ENCODE results near the gene SLC17A7. TPM values are rescaled to one million over a fixed set of nuclear protein-coding genes. Genes with fewer than 3 reads are reported as not detected.

The SLC17A7 gene
- total and polyA plus RNA-seq, 2 of the 13 experiments (the other 11 are each of a cell fraction or from before 2014, with no cell fraction given): 0.32 TPM; not detected in 1

DNA sequence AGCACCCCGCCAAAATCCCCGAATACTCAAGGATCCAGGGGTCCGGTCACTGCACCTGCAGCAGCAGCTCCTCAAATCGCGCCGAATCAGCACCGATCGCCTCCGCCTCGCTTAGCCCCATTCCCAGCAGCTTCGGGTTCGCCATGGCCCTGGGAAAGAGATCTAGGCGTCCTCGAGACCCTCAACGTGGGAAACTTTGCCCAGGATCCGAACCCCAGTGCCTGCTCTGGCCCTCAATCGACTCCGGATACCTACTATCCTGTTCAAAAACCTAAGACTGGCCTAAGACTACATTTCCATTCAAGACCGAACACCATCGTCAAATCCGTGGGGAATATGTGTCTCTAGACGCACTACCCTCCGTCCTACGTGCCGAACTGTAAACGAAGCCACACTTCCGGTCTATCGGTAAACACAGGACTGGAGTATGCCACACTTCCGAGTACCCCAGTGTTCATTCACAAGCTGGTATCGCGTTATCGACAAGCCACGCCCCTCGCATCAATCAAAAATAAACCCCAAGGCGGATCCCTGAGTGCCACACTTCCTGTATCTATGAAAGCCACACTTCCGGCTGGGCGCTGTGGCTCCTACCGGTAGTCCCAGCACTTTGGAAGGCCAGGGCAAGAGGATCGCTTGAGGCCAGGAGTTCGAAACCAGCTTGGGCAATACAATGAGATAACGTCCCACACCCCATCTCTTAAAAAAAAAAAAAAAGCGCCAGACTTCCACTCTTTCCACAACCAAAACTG, 10.3 kb upstream of the SLC17A7 start, which contains the start of gene PIH1D1 (continued):
- TF ChIP-seq RXRA (CRISPR knock-in tag; IDR thresholded peaks at IDR 0.05): no peak
- no peak for TF ChIP-seq ZNF383 (CRISPR knock-in tag; IDR thresholded peaks at IDR 0.05; ENCODE audit: borderline replicate concordance)
- TF ChIP-seq ZNF678 (CRISPR knock-in tag; IDR thresholded peaks at IDR 0.05): no peak
- TF ChIP-seq SNAPC2 (CRISPR knock-in tag; IDR thresholded peaks at IDR 0.05): peak; percentile 43; the same call in 1 of the 2 replicates
- no peak for TF ChIP-seq THYN1 (CRISPR knock-in tag; IDR thresholded peaks at IDR 0.05; ENCODE audit: borderline replicate concordance, low read depth)
- TF ChIP-seq NR2F1 (CRISPR knock-in tag; IDR thresholded peaks at IDR 0.05): no peak
- TF ChIP-seq ZNF468 (CRISPR knock-in tag; IDR thresholded peaks at IDR 0.05): no peak
- no peak for TF ChIP-seq FLYWCH1 (CRISPR knock-in tag; IDR thresholded peaks at IDR 0.05)
- TF ChIP-seq, protein P1, sequence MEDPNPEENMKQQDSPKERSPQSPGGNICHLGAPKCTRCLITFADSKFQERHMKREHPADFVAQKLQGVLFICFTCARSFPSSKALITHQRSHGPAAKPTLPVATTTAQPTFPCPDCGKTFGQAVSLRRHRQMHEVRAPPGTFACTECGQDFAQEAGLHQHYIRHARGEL (CRISPR knock-in tag; IDR thresholded peaks at IDR 0.05): no peak
- TF ChIP-seq, protein P2, sequence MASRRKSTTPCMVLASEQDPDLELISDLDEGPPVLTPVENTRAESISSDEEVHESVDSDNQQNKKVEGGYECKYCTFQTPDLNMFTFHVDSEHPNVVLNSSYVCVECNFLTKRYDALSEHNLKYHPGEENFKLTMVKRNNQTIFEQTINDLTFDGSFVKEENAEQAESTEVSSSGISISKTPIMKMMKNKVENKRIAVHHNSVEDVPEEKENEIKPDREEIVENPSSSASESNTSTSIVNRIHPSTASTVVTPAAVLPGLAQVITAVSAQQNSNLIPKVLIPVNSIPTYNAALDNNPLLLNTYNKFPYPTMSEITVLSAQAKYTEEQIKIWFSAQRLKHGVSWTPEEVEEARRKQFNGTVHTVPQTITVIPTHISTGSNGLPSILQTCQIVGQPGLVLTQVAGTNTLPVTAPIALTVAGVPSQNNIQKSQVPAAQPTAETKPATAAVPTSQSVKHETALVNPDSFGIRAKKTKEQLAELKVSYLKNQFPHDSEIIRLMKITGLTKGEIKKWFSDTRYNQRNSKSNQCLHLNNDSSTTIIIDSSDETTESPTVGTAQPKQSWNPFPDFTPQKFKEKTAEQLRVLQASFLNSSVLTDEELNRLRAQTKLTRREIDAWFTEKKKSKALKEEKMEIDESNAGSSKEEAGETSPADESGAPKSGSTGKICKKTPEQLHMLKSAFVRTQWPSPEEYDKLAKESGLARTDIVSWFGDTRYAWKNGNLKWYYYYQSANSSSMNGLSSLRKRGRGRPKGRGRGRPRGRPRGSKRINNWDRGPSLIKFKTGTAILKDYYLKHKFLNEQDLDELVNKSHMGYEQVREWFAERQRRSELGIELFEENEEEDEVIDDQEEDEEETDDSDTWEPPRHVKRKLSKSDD (CRISPR knock-in tag; IDR thresholded peaks at IDR 0.05; ENCODE audit: low read depth): no peak
- 0 out of 2 replicates have a peak, but pooled peaks have one; percentile 41 for TF ChIP-seq ZNF839 (CRISPR knock-in tag; IDR thresholded peaks at IDR 0.05; ENCODE audit: borderline replicate concordance)
- peak; percentile 26; the same call in 1 of the 2 replicates for TF ChIP-seq IRX3 (CRISPR knock-in tag; IDR thresholded peaks at IDR 0.05; ENCODE audit: borderline replicate concordance, low read depth)
- TF ChIP-seq, protein P3, sequence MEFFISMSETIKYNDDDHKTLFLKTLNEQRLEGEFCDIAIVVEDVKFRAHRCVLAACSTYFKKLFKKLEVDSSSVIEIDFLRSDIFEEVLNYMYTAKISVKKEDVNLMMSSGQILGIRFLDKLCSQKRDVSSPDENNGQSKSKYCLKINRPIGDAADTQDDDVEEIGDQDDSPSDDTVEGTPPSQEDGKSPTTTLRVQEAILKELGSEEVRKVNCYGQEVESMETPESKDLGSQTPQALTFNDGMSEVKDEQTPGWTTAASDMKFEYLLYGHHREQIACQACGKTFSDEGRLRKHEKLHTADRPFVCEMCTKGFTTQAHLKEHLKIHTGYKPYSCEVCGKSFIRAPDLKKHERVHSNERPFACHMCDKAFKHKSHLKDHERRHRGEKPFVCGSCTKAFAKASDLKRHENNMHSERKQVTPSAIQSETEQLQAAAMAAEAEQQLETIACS (CRISPR knock-in tag; IDR thresholded peaks at IDR 0.05): no peak
- no peak for TF ChIP-seq ZNF550 (CRISPR knock-in tag; IDR thresholded peaks at IDR 0.05; ENCODE audit: borderline replicate concordance)
- TF ChIP-seq, protein P4, sequence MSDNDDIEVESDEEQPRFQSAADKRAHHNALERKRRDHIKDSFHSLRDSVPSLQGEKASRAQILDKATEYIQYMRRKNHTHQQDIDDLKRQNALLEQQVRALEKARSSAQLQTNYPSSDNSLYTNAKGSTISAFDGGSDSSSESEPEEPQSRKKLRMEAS (IDR thresholded peaks at IDR 0.05): peak; percentile 66
- 0 out of 2 replicates have a peak, but pooled peaks have one; percentile 33 for TF ChIP-seq AHR (CRISPR knock-in tag; IDR thresholded peaks at IDR 0.05)
- 0 out of 2 replicates have a peak, but pooled peaks have one; percentile 12 for TF ChIP-seq PRMT3 (CRISPR knock-in tag; IDR thresholded peaks at IDR 0.05; ENCODE audit: borderline replicate concordance, low read depth)
- no peak for TF ChIP-seq ZNF879 (CRISPR knock-in tag; IDR thresholded peaks at IDR 0.05)
- no peak for TF ChIP-seq BCL6 (CRISPR knock-in tag; IDR thresholded peaks at IDR 0.05)
- TF ChIP-seq, protein P5, sequence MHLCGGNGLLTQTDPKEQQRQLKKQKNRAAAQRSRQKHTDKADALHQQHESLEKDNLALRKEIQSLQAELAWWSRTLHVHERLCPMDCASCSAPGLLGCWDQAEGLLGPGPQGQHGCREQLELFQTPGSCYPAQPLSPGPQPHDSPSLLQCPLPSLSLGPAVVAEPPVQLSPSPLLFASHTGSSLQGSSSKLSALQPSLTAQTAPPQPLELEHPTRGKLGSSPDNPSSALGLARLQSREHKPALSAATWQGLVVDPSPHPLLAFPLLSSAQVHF (CRISPR knock-in tag; IDR thresholded peaks at IDR 0.05): no peak
- no peak for TF ChIP-seq ZNF773 (CRISPR knock-in tag; IDR thresholded peaks at IDR 0.05; ENCODE audit: borderline replicate concordance)
- no peak for TF ChIP-seq RAD21 (CRISPR knock-in tag; IDR thresholded peaks at IDR 0.05)
- no peak for TF ChIP-seq LCORL (IDR thresholded peaks at IDR 0.05)
- 0 out of 2 replicates have a peak, but pooled peaks have one; percentile 35 for TF ChIP-seq LCORL (CRISPR knock-in tag; IDR thresholded peaks at IDR 0.05)
- TF ChIP-seq MAF1 (CRISPR knock-in tag; IDR thresholded peaks at IDR 0.05; ENCODE audit: borderline replicate concordance): no peak
- peak in 1 of 2 experiments; percentile 59; a peak in 1 of 4 replicates for TF ChIP-seq KLF16 (CRISPR knock-in tag; IDR thresholded peaks at IDR 0.05)
